ENCODE measurements around the gene NIT1. TPM values are rescaled to one million over a fixed set of nuclear protein-coding genes. Genes with fewer than 3 reads are reported as not detected.
"Not testable (repeated sequence)": the region's sequence is repeated elsewhere in the genome, so short reads cannot be mapped to it uniquely, and the experiment has no call there.

NIT1 gene
- total and polyA plus RNA-seq, 2 of the 8 experiments (the other 6 are each of a cell fraction or from before 2014, with no cell fraction given) = 33.0 to 40.4 TPM

DNA sequence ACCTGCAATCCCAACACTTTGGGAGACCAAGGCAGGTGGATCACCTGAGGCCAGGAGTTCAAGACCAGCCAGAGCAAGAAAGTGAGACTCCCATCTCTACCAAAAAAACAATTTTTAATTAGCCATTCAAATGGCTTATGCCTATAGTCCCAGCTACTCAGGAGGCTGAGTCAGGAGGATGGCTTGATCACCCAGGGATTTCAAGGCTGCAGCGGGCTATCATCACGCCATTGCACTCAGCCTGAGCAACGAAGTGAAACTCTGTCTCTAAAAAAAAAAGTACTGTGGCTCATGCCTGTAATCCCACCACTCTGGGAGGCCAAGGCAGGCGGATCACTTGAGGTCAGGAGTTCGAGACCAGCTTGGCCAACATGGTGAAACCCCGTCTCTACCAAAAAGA lies 1.9 kb upstream of the NIT1 start:
- WGBS, 2 experiments (ENCODE audit: extremely low coverage in 1 of 2, insufficient coverage in 1 of 2, insufficient read length in 1 of 2, insufficient replicate concordance in 2 of 2, low coverage in 1 of 2, low lambda C conversion rate in 2 of 2, missing lambda C conversion rate in 1 of 2) = 91% methylated on average over 6 of the region's 6 CpGs; no CpG with 5 or more reads in 1 of the 2 experiments
- H3K9ac ChIP-seq (replicated peaks in 1 of 4; ENCODE audit: extremely low read depth in 1 of 4, low read depth in 3 of 4, low read length in 3 of 4); H4K8ac ChIP-seq (ENCODE audit: extremely low read depth, insufficient read depth, low read length); H3K27ac ChIP-seq (ENCODE audit: low read depth, low read length); H3K4me2 ChIP-seq (ENCODE audit: insufficient read depth in 1 of 2, low read depth in 2 of 2, low read length in 2 of 2); H3K23ac ChIP-seq (ENCODE audit: insufficient read length); H2BK15ac ChIP-seq (ENCODE audit: low read length); H2BK20ac ChIP-seq (ENCODE audit: low read length); H4K20me1 ChIP-seq (replicated peaks in 1 of 2; ENCODE audit: control insufficient read depth in 1 of 2, insufficient read depth in 2 of 2, low read length in 2 of 2); H3K56ac ChIP-seq (replicated peaks; ENCODE audit: insufficient read length, low read depth, low read length); H2BK5ac ChIP-seq (ENCODE audit: low read depth, low read length); H4K91ac ChIP-seq (replicated peaks; ENCODE audit: insufficient read length, low read length); H3K9me3 ChIP-seq (ENCODE audit: insufficient read depth in 2 of 2, low read depth in 1 of 2, low read length in 1 of 2); H3K4ac ChIP-seq (replicated peaks; ENCODE audit: insufficient read length, low read depth, low read length); H2BK120ac ChIP-seq (replicated peaks; ENCODE audit: low read depth, low read length); H3K18ac ChIP-seq (ENCODE audit: extremely low read depth, low read length); H2AK5ac ChIP-seq (ENCODE audit: low read depth, low read length); H2BK12ac ChIP-seq (ENCODE audit: low read depth, low read length); H3K14ac ChIP-seq (ENCODE audit: insufficient read length); H3K4me3 ChIP-seq (ENCODE audit: extremely low read depth in 1 of 4, insufficient read depth in 2 of 4, low read depth in 3 of 4, low read length in 4 of 4); DNase-seq (ENCODE audit: low read depth in 1 of 2, low spot score in 2 of 2); H2AFZ ChIP-seq (ENCODE audit: low read length); FAIRE-seq; H3K27me3 ChIP-seq (replicated peaks in 1 of 4; ENCODE audit: control insufficient read depth in 3 of 4, extremely low read depth in 1 of 4, insufficient read depth in 3 of 4, low read length in 3 of 4); H4K5ac ChIP-seq (ENCODE audit: insufficient read length, low read depth, low read length): not testable (repeated sequence)
- ChIA-PET POLR2A (ENCODE audit: partially characterized antibody) (interaction anchor here (1.3 to 1.6 kb wide), 3 partner anchors 11 to 61 kb away, joined by 4 to 7 read pairs (median 5); partner anchors contain the start of gene B4GALT3), CTCF (ENCODE audit: partially characterized antibody) (interaction anchor here (0.6 to 5.0 kb wide), 3 partner anchors 12 to 23 kb away, joined by 4 to 33 read pairs (median 5); partner anchors contain the start of gene KLHDC9)
- H3K23me2 ChIP-seq (ENCODE audit: low read depth, low read length) = peaks cover 12% of the 10 kb centered on the region
- H3K79me2 ChIP-seq (ENCODE audit: control insufficient read depth in 1 of 2, insufficient read depth in 2 of 2, low read length in 2 of 2) = peaks cover 4 to 71% of the 10 kb centered on the region in 2 experiments; a peak in 3 of 4 replicates
- H3K4me1 ChIP-seq (replicated peaks in 1 of 4; ENCODE audit: control insufficient read depth in 3 of 4, insufficient read depth in 4 of 4, low read length in 3 of 4) = peaks cover 4 to 10% (median 5%) of the 10 kb centered on the region in 4 experiments; a peak in 6 of 7 replicates
- H3K36me3 ChIP-seq (ENCODE audit: control insufficient read depth in 2 of 4, insufficient read depth in 4 of 4, low read length in 3 of 4) = peaks cover 5 to 15% (median 9%) of the 10 kb centered on the region in 4 experiments
- H3K79me1 ChIP-seq (ENCODE audit: low read depth, low read length) = peaks cover 15% of the 10 kb centered on the region

Measured in H1 (cell line).